HPDE6-E6E7 (cell line): Measurements from ENCODE around the gene TPCN2.

Source experiments
- DNase-seq: peaks from one replicate; pipeline ENCODE4 v3.0.0; 2011; ENCODE audit warnings: missing footprints; ENCODE audit errors: extremely low spot score

TPCN2 gene

GRCh38 chr11:69094111-69094914 is 45.6 kb downstream of the TPCN2 start:
- no peak for DNase-seq

GRCh38 chr11:69094915-69095290 is 46.2 kb downstream of the TPCN2 start:
- no peak for DNase-seq

DNA sequence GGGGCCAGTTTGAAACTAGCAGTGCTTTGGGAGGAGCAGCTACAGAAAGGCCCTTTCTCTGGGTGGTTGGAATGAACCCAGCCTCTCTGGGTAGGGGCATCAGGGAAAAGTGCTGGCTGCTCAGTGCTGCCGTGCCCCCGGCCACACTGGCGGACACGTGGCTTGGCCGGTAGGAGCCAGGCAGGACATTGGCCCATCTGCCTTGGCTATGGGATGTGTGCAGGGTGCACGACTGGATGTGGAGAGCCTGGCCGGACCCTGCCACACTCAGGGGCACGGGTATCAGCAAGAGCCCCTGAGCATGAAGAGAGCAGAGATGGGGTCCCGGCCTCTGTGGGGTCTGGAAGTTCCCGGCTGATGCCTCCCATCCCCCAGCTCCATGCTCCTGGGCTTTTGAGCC is 46.6 kb downstream of the TPCN2 start:
- DNase-seq = no peak

- DNase-seq = no peak
Measured at GRCh38 chr11:69096473-69096872, 47.7 kb downstream of the TPCN2 start.

- DNase-seq = no peak
Measured at GRCh38 chr11:69097263-69097662, 48.5 kb downstream of the TPCN2 start.

GRCh38 chr11:69099180-69099579 is 50.4 kb downstream of the TPCN2 start:
- DNase-seq = no peak

DNA sequence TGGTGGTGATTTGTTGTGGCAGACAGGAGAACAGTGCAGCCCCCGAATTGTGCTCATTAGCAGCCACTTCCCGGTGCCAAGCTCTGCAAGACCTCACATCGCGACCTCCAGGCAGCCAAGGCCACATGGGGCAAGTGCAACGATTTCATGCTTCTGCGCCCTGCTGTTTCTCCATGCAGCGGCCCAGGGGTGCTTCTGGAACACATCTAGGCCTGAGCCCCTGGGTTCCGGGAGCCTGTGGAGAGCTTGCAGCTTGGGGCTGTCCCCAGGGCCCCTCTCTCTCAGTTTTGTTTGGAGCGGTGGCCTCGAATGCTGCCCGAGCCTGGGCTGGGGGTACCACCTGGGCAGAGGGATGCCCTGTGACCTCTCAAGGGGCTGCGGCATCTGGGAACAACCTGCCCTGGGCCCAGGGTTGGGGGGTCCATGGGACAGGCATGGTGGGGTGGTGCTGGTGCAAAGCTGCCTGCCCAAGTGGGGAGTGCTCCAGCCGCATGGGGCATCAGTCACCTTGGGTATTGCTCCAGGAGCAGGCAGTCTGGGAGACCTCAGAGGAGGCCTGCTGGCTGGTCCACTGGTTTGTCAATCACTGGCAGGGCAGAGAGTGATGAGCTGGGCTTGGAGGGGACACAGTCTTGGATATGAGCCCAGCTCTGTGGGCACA is 51.9 kb downstream of the TPCN2 start:
- DNase-seq = no peak

GRCh38 chr11:69101115-69101791 is 52.5 kb downstream of the TPCN2 start:
- DNase-seq = peak; percentile 80

DNA sequence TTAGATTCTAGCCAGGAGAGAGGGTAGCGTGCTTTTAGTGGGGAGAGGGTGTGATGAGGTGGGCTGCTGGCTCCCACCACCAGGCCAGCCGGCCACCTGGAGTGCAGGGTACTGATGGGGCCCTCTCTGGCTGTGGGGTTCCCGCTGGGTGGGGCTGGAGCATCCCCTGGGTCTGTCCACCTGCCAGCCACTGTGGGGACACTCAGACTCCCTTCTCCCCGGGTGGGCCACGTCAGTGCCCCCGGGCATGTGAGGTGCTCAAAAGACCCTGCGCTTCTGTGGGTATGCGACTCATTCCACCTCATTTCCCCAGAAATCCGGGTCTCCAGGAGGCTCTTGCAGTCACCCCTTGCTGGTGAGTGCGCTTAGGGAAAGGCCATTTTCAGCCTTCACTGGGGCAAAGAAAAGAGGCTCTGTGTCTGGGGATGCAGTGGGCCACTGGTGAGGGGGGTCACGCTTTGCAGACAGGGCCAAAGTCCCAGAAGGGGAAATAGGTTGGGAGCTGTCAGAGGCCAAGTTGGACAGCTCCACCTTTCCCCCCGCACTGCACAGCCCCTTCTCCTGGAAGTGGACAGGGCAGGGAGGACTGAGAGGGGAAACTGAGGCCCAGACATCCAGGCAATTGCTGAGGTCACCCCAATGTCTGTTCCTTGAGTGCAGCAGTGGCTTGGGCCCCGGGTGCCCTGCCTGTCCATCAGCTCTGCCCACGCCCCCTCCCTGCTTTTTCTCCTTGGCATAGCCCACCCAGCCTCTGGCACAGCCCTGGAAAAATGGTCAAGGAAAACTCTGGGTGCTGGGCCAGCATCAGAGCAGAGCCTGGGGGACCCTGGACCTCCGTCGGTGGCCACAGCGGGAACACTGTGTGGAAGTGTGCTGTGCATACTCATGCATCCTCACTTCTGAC is 53.3 kb downstream of the TPCN2 start:
- no peak for DNase-seq

GRCh38 chr11:69102732-69103615 is 54.2 kb downstream of the TPCN2 start:
- no peak for DNase-seq

DNA sequence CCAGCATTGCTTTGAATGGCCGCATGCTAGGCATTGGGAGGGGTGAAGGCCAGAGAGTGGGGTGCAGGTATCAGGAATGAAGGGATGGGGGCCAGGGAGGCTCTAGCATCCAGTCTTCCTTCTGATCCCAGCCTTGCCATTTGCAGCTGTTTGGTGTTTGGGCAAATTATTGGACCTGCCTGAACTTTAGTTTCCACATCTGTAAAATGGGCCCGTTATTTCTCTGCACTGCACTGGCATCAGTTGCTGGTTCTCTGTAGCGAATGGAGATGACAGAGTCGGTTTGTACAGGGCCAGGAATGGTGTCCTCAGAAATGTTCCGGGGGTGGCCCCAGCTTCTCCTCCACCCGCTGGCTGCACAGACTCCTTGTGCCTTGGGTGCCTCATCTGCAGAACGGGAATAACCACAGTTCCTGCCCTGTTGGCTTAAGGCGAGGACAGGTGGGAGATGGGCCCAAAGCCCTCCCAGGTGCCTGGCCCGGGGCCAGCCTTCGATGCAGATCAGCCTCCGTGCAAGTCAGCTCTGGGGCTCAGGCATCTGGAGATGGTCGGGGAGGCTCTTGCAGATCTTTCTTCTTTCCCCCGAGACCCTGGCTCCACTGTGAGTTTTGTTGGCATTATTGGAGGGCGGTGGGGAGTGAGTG is 55.6 kb downstream of the TPCN2 start:
- no peak for DNase-seq

GRCh38 chr11:69104856-69105395 is 56.2 kb downstream of the TPCN2 start:
- no peak for DNase-seq

- no peak for DNase-seq
Measured at GRCh38 chr11:69105461-69106030, 56.8 kb downstream of the TPCN2 start.

GRCh38 chr11:69106031-69106811 is 57.5 kb downstream of the TPCN2 start:
- DNase-seq = no peak

GRCh38 chr11:69107413-69107812 is 58.7 kb downstream of the TPCN2 start:
- no peak for DNase-seq

GRCh38 chr11:69108030-69108429 is 59.3 kb downstream of the TPCN2 start:
- no peak for DNase-seq

- DNase-seq = no peak
Measured at GRCh38 chr11:69108559-69108958, 59.8 kb downstream of the TPCN2 start.

DNA sequence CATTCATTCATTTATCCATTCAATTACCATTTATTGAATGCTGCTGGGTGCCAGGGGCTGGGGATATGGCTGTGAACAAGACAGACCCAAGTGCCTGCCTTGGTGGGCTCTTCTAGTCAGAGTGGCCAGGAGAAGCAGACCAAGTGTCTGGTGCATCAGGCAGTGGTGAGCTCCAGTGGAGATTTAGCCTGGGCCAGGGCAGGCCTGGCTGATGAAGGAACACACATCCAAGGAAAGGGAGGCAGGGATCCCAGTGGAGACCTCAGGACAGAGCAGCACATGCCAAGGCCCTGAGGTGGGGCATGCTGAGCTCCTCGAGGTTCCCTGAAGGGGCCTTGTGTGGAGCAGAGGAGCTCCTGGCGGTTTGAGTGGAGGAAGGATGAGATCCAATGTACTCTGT is 60.4 kb downstream of the TPCN2 start:
- no peak for DNase-seq

DNA sequence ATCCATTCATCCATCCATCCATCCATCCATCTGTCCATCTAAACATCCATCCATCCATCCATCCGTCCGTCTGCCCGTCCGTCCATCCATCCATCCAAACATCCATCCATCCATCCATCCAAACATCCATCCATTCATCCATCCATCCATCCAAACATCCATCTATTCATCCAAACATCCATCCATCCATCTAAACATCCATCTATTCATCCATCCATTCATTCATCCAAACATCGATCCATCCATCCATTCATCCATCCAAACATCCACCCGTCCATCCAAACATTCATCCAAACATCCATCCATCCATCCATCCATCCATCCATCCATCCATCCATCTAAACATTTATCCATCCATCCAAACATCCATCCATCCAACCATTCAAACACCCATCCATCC is 61.7 kb downstream of the TPCN2 start:
- no peak for DNase-seq
